Measurements from ENCODE around the gene PITX3.

PITX3 gene

GRCh38 chr10:102241444-102242117 is at the start of gene PITX3:
Gene PITX3 (minus strand): TSS chr10:102241512. CDS start chr10:102232080, 9,432 bp downstream.
- DNase-seq (ENCODE audit: low read depth) = peak; percentile 68
- peak within 1 kb of the TSS; percentile 46 for H3K4me3 ChIP-seq (ENCODE audit: low read depth, low read length)
- TF ChIP-seq, protein P1, sequence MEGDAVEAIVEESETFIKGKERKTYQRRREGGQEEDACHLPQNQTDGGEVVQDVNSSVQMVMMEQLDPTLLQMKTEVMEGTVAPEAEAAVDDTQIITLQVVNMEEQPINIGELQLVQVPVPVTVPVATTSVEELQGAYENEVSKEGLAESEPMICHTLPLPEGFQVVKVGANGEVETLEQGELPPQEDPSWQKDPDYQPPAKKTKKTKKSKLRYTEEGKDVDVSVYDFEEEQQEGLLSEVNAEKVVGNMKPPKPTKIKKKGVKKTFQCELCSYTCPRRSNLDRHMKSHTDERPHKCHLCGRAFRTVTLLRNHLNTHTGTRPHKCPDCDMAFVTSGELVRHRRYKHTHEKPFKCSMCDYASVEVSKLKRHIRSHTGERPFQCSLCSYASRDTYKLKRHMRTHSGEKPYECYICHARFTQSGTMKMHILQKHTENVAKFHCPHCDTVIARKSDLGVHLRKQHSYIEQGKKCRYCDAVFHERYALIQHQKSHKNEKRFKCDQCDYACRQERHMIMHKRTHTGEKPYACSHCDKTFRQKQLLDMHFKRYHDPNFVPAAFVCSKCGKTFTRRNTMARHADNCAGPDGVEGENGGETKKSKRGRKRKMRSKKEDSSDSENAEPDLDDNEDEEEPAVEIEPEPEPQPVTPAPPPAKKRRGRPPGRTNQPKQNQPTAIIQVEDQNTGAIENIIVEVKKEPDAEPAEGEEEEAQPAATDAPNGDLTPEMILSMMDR (IDR thresholded peaks at IDR 0.05; ENCODE audit: low read depth, low read length, missing control alignments) = no peak

DNA sequence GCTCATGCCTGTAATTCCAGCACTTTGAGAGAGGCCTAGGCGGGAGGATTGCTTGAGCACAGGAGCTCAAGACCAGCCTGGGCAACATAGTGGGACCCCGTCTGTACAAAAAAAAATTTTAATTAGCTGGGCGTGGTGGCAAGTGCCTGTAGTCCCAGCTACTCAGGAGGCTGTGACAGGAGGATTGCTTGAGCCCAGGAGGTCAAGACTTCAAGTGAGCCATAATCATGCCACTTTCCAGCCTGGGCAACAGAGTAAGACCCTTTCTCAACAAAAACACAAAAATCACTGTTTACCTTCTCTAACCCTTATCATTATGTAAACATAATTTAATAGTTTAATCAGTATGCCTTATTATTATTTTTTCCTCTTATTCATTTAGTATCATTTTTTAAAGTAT is 48.5 kb upstream of the PITX3 start:
- no peak overlapping the region for H3K4me3 ChIP-seq (ENCODE audit: low read depth, low read length)
- TF ChIP-seq, protein P1 (IDR thresholded peaks at IDR 0.05; ENCODE audit: low read depth, low read length, missing control alignments) = no peak
- no peak for DNase-seq (ENCODE audit: low read depth)

DNA sequence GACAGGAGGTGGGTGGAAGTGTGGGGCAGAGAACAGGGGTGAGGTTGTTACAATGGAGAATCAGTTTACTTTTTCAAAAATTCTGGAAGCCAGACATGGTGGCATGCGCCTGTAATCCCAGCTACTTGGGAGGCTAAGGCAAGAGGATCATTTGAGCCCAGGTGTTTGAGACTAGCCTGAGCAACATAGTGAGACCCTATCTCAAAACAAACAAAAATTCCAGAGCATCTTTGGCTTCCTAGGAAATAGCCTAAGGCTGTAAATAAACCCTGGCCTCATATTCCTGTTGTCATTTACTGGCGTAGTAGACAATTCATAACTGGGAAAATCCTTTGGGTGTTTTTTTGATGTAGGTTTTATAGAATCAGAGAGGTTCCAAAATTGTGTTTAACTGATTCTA is 48.0 kb upstream of the PITX3 start:
- TF ChIP-seq, protein P1 (IDR thresholded peaks at IDR 0.05; ENCODE audit: low read depth, low read length, missing control alignments) = no peak
- H3K4me3 ChIP-seq (ENCODE audit: low read depth, low read length) = no peak overlapping the region
- no peak for DNase-seq (ENCODE audit: low read depth)

GRCh38 chr10:102287991-102288390 is 46.7 kb upstream of the PITX3 start:
- no peak overlapping the region for H3K4me3 ChIP-seq (ENCODE audit: low read depth, low read length)
- TF ChIP-seq, protein P1 (IDR thresholded peaks at IDR 0.05; ENCODE audit: low read depth, low read length, missing control alignments) = no peak
- no peak for DNase-seq (ENCODE audit: low read depth)

- H3K4me3 ChIP-seq (ENCODE audit: low read depth, low read length) = no peak overlapping the region
- TF ChIP-seq, protein P1 (IDR thresholded peaks at IDR 0.05; ENCODE audit: low read depth, low read length, missing control alignments) = no peak
- no peak for DNase-seq (ENCODE audit: low read depth)
Observed at GRCh38 chr10:102287538-102287937, 46.2 kb upstream of the PITX3 start.

GRCh38 chr10:102286216-102286615 is 44.9 kb upstream of the PITX3 start:
- H3K4me3 ChIP-seq (ENCODE audit: low read depth, low read length) = no peak overlapping the region
- TF ChIP-seq, protein P1 (IDR thresholded peaks at IDR 0.05; ENCODE audit: low read depth, low read length, missing control alignments) = no peak
- no peak for DNase-seq (ENCODE audit: low read depth)

DNA sequence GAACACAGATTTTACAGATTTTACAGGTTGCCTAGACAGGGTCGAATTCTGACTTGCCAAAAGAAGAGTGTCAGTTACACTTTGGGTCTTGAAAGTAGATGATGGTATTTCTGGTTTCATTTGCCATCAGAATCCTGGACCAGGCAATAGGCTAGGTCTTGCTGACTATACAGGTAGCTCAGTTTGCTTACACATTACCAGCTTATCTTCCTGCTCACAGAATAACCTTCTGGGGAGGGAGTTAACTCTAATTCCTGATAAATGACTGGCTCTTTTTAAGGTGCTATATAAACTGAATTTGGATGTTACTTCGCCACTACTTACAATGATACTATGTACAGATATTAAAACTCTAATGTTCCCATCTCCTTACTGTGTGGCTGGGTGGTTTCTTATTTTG is 43.8 kb upstream of the PITX3 start:
- H3K4me3 ChIP-seq (ENCODE audit: low read depth, low read length) = no peak overlapping the region
- TF ChIP-seq, protein P1 (IDR thresholded peaks at IDR 0.05; ENCODE audit: low read depth, low read length, missing control alignments) = no peak
- no peak for DNase-seq (ENCODE audit: low read depth)

Data from GM12864 (cell line).